ENCODE data around the gene DRC7. TPM values are rescaled to one million over a fixed set of nuclear protein-coding genes. Genes with fewer than 3 reads are reported as not detected.

DRC7 gene
- polyA plus RNA-seq, 1 donor (not counting 4 experiments of a cell fraction or from before 2014, with no cell fraction given): not detected

- Histone ChIP-seq H3K27ac (ENCODE audit: control insufficient read depth, insufficient read depth, low read length) (no peak overlapping the region), H2AFZ (ENCODE audit: control insufficient read depth, low read length) (no peak overlapping the region)
Observed at GRCh38 chr16:57681950-57682728, 12.5 kb upstream of the DRC7 start.

GRCh38 chr16:57682809-57683635, 11.6 kb upstream of the DRC7 start:
- H4K20me1 ChIP-seq (ENCODE audit: control insufficient read depth, extremely low read depth, insufficient read depth, low read length): no peaks in the 10 kb centered on the region
- no peak overlapping the region for H2AFZ ChIP-seq (ENCODE audit: control insufficient read depth, low read length)
- no peaks in the 10 kb centered on the region for H3K36me3 ChIP-seq (ENCODE audit: control insufficient read depth in 2 of 2, extremely low read depth in 1 of 2, insufficient read depth in 2 of 2, low read length in 2 of 2)
- H3K4me3 ChIP-seq (ENCODE audit: control insufficient read depth in 2 of 3, extremely low read depth in 1 of 3, insufficient read depth in 2 of 3, low read depth in 1 of 3, low read length in 3 of 3): no peak overlapping the region
- no peak overlapping the region for H3K4me2 ChIP-seq (ENCODE audit: control insufficient read depth, extremely low read depth, insufficient read depth, low read depth, low read length)
- no peak overlapping the region for H3K9ac ChIP-seq (ENCODE audit: control insufficient read depth, extremely low read depth, insufficient read depth, low read length)
- dilution Hi-C loops (cut with MboI; ENCODE audit: extremely low pct_ligation_motif_present, low sequenced_read_pairs): no loop called here
- H3K27me3 ChIP-seq (ENCODE audit: control insufficient read depth, extremely low read depth, insufficient read depth, low read length): no peaks in the 10 kb centered on the region
- TF ChIP-seq CTCF (optimal IDR thresholded peaks at IDR 0.05 in 1 of 3, IDR thresholded peaks at IDR 0.05 in 1 of 3, conservative IDR thresholded peaks at IDR 0.05 in 1 of 3; ENCODE audit: extremely low read depth in 1 of 3, insufficient read depth in 2 of 3, low read length in 3 of 3): no peak
- TF ChIP-seq EZH2 (IDR thresholded peaks at IDR 0.05; ENCODE audit: low read length): no peak
- no peaks in the 10 kb centered on the region for H3K4me1 ChIP-seq (ENCODE audit: control insufficient read depth, extremely low read depth, insufficient read depth, low read length)
- no peaks in the 10 kb centered on the region for H3K79me2 ChIP-seq (ENCODE audit: control insufficient read depth, insufficient read depth, low read length)
- DNase-seq (ENCODE audit: low read depth, low spot score): no peak
- H3K9me3 ChIP-seq (ENCODE audit: control insufficient read depth, low read depth, low read length): no peaks in the 10 kb centered on the region
- FAIRE-seq: no peak
- H3K27ac ChIP-seq (ENCODE audit: control insufficient read depth, insufficient read depth, low read length): no peak overlapping the region
- H3K9me1 ChIP-seq (ENCODE audit: control insufficient read depth, extremely low read depth, insufficient read depth, low read length): no peaks in the 10 kb centered on the region

More at GRCh38 chr16:57681950-57682728, 12.5 kb upstream of the DRC7 start:
- FAIRE-seq (no peak), DNase-seq (ENCODE audit: low read depth, low spot score) (no peak)
- H4K20me1 ChIP-seq (ENCODE audit: control insufficient read depth, extremely low read depth, insufficient read depth, low read length): no peaks in the 10 kb centered on the region
- no peak overlapping the region for H3K9ac ChIP-seq (ENCODE audit: control insufficient read depth, extremely low read depth, insufficient read depth, low read length)
- dilution Hi-C loops (cut with MboI; ENCODE audit: extremely low pct_ligation_motif_present, low sequenced_read_pairs): no loop called here
- no peaks in the 10 kb centered on the region for H3K9me3 ChIP-seq (ENCODE audit: control insufficient read depth, low read depth, low read length)
- H3K79me2 ChIP-seq (ENCODE audit: control insufficient read depth, insufficient read depth, low read length): no peaks in the 10 kb centered on the region
- no peak overlapping the region for H3K4me3 ChIP-seq (ENCODE audit: control insufficient read depth in 2 of 3, extremely low read depth in 1 of 3, insufficient read depth in 2 of 3, low read depth in 1 of 3, low read length in 3 of 3)
- H3K4me1 ChIP-seq (ENCODE audit: control insufficient read depth, extremely low read depth, insufficient read depth, low read length): no peaks in the 10 kb centered on the region
- H3K27me3 ChIP-seq (ENCODE audit: control insufficient read depth, extremely low read depth, insufficient read depth, low read length): no peaks in the 10 kb centered on the region
- H3K36me3 ChIP-seq (ENCODE audit: control insufficient read depth in 2 of 2, extremely low read depth in 1 of 2, insufficient read depth in 2 of 2, low read length in 2 of 2): no peaks in the 10 kb centered on the region
- TF ChIP-seq EZH2 (IDR thresholded peaks at IDR 0.05; ENCODE audit: low read length): no peak
- no peak for TF ChIP-seq CTCF (optimal IDR thresholded peaks at IDR 0.05 in 1 of 3, IDR thresholded peaks at IDR 0.05 in 1 of 3, conservative IDR thresholded peaks at IDR 0.05 in 1 of 3; ENCODE audit: extremely low read depth in 1 of 3, insufficient read depth in 2 of 3, low read length in 3 of 3)
- no peak overlapping the region for H3K4me2 ChIP-seq (ENCODE audit: control insufficient read depth, extremely low read depth, insufficient read depth, low read depth, low read length)
- H3K9me1 ChIP-seq (ENCODE audit: control insufficient read depth, extremely low read depth, insufficient read depth, low read length): no peaks in the 10 kb centered on the region

Data from keratinocyte (primary cell).